ENCODE results near the gene CMBL. TPM values are rescaled to one million over a fixed set of nuclear protein-coding genes. Genes with fewer than 3 reads are reported as not detected.
"Not testable (repeated sequence)": the region's sequence is repeated elsewhere in the genome, so short reads cannot be mapped to it uniquely, and the experiment has no call there.

The CMBL gene
- total RNA-seq, 1 donor from 2014 or later = 0.75 TPM

- Histone ChIP-seq H3K4me3 (peak overlapping the region; percentile 69 to 88), H3K36me3 (no peaks in the 10 kb centered on the region), H3K27ac (peak overlapping the region; percentile 88), H3K27me3 (no peaks in the 10 kb centered on the region), H3K9me3 (no peaks in the 10 kb centered on the region), H3K4me1 (peaks cover 10 to 16% of the 10 kb centered on the region in 2 donors)
- no peak for DNase-seq (ENCODE audit: low spot score in 2 of 2)
- TF ChIP-seq CTCF (IDR thresholded peaks at IDR 0.05) = no peak
- intact Hi-C loops (cut with DNase I) = loop anchor here (5.0 kb wide), 1 partner anchor 701 kb away; the partner anchor contains the start of gene SEMA5A
Measured at GRCh38 chr5:10248378-10249260, 59.1 kb downstream of the CMBL start.

- not testable (repeated sequence) for H3K27ac ChIP-seq; H3K27me3 ChIP-seq; H3K4me3 ChIP-seq; DNase-seq (ENCODE audit: low spot score in 2 of 2); H3K9me3 ChIP-seq; H3K36me3 ChIP-seq
- peaks cover 10 to 16% of the 10 kb centered on the region in 2 donors for H3K4me1 ChIP-seq
- intact Hi-C loops (cut with DNase I) = loop anchor here (5.0 kb wide), 1 partner anchor 700 kb away; the partner anchor contains the start of gene SEMA5A
Measured at GRCh38 chr5:10247217-10247616, 60.5 kb downstream of the CMBL start.

GRCh38 chr5:10246761-10247160, 60.9 kb downstream of the CMBL start:
- Histone ChIP-seq H3K4me1 (peaks cover 10 to 12% of the 10 kb centered on the region in 2 donors), H3K9me3 (no peaks in the 10 kb centered on the region), H3K27ac (no peak overlapping the region), H3K27me3 (no peaks in the 10 kb centered on the region), H3K36me3 (no peaks in the 10 kb centered on the region), H3K4me3 (no peak overlapping the region)
- intact Hi-C loops (cut with DNase I) = loop anchor here (5.0 kb wide), 1 partner anchor 699 kb away; the partner anchor contains the start of gene SEMA5A
- no peak for DNase-seq (ENCODE audit: low spot score in 2 of 2)
- no peak for TF ChIP-seq CTCF (IDR thresholded peaks at IDR 0.05)

- intact Hi-C loops (cut with DNase I) = no loop called here
- no peaks in the 10 kb centered on the region for H3K27me3 ChIP-seq
- no peak for DNase-seq (ENCODE audit: low spot score in 2 of 2)
- no peak overlapping the region for H3K27ac ChIP-seq
- no peak for TF ChIP-seq CTCF (IDR thresholded peaks at IDR 0.05)
- H3K9me3 ChIP-seq = no peaks in the 10 kb centered on the region
- H3K36me3 ChIP-seq = no peaks in the 10 kb centered on the region
- H3K4me1 ChIP-seq = peaks cover 2 to 3% of the 10 kb centered on the region in 2 donors
- no peak overlapping the region for H3K4me3 ChIP-seq
Measured at GRCh38 chr5:10244342-10244944, 63.3 kb downstream of the CMBL start.

- H3K27ac ChIP-seq = no peak overlapping the region
- DNase-seq (ENCODE audit: low spot score in 2 of 2) = no peak
- intact Hi-C loops (cut with DNase I) = no loop called here
- peaks cover under 1% of the 10 kb centered on the region in 2 donors for H3K4me1 ChIP-seq
- peaks cover 0 to 3% of the 10 kb centered on the region in 2 donors for H3K36me3 ChIP-seq
- no peak overlapping the region for H3K4me3 ChIP-seq
- TF ChIP-seq CTCF (IDR thresholded peaks at IDR 0.05) = no peak
- H3K27me3 ChIP-seq = no peaks in the 10 kb centered on the region
- H3K9me3 ChIP-seq = no peaks in the 10 kb centered on the region
Measured at GRCh38 chr5:10243660-10244240, 64.0 kb downstream of the CMBL start.

- intact Hi-C loops (cut with DNase I) = no loop called here
- no peak overlapping the region for H3K4me3 ChIP-seq
- no peaks in the 10 kb centered on the region for H3K9me3 ChIP-seq
- H3K27me3 ChIP-seq = no peaks in the 10 kb centered on the region
- no peaks in the 10 kb centered on the region for H3K4me1 ChIP-seq
- no peak for DNase-seq (ENCODE audit: low spot score in 2 of 2)
- no peak overlapping the region for H3K27ac ChIP-seq
- TF ChIP-seq CTCF (IDR thresholded peaks at IDR 0.05) = no peak
- peaks cover 3 to 17% of the 10 kb centered on the region in 2 donors for H3K36me3 ChIP-seq
Measured at GRCh38 chr5:10235350-10235749, 72.4 kb downstream of the CMBL start.
